GM12864 (cell line): ENCODE data around the gene SECISBP2.
A peak's percentile ranks its signal among the peaks of the same experiment; 100 is the strongest.
"Not testable (repeated sequence)": the region's sequence is repeated elsewhere in the genome, so short reads cannot be mapped to it uniquely, and the experiment has no call there.

ENCODE experiments used
- DNase-seq: peaks from one replicate; pipeline ENCODE4 v3.0.0-alpha.2; 2011; ENCODE audit warnings: low read depth
- H3K4me3 ChIP-seq: 2 replicates; pipeline ENCODE4 v1.5.1; 2011; ENCODE audit warnings: mild to moderate bottlenecking, low read depth, low read length, control low read depth
- CTCF ChIP-seq: IDR thresholded peaks from 2 replicates; pipeline ENCODE4 v1.5.1; 2011; ENCODE audit warnings: low read depth, mild to moderate bottlenecking, moderate library complexity, low read length, control low read depth, inconsistent platforms; ENCODE audit errors: missing control alignments

SECISBP2 gene

DNA sequence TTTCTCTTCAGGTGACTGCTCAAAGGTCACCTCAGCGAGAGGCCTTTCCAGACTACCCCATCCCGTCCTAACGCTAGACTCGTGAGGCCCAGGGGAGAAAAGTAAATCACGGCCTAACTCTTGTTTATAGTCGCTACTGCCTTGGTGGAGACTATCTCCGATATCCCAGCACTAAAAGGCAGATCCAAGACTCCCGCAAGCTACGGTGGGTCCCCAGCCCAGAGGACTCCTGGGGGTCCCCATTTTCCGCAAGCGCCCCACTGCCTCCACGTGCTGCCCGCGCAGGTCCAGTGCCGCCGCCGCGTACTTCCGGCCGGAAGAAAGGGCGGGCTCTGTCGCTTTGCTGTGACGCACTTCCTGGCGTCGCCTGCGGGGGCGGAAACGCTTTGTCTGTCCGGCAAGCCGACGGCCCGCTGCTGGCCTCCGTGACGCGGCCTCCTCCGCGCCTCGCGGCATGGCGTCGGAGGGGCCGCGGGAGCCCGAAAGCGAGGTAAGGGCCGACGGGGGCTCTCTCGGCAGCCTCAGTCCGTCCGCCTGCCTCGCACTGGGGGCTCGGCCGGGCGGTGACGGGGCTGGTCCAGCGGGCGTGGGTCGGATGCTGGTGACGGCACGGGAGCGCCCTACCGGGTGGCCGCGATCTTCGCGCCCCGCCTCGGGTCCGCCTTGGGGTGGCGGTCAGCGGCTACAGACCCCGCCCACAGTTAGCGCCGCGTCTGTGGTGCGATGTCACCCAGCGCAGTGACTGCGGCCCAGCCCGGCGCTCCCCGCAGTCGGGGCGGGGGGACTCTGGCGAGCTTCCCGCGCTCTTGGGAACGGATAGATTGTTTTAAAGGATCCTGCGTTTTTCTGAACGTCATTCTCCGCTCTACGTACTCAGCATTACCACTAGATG, at the start of gene SECISBP2:
Gene SECISBP2 (plus strand): TSS at position 378 of the 892 bp plus-strand sequence. CDS start 77 bp downstream, at position 455.
- TF ChIP-seq CTCF = peak; percentile 68
- H3K4me3 ChIP-seq = peak within 1 kb of the TSS; percentile 78
- DNase-seq = peak; percentile 85

DNA sequence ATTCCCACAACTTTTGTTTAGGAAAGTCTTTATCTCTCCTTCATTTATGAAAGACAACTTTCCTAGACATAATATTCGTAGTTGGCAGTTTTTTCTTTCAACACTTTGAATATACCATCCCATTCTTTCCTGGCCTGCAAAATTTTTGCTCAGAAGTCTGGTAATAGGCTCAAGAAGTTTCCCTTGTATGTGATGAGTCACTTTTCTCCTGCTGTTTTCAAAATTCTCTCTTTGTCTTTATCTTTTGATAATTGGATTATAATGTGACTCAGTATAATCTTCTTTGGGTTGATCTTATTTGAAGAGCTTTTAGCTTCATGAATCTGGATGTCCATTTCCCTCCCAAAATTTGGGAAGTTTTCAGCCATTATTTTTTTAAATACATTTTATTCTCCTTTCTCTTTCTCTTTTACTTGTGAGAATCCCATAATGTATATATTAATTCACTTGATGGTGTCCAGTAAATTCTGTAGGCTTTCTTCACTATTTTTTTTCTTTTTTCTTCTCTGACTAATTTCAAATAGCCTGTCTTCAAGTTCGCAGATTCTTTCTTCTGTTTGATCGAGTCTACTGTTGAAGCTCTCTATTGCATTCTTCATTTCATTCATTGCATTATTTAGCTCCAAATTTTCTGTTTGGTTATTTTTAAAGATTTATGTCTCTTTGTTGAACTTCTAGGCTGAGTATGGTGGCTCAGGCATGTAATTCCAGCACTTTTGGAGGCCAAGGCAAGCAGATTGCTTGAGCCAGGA, 44.6 kb upstream of the SECISBP2 start:
- DNase-seq = no peak
- no peak overlapping the region for H3K4me3 ChIP-seq
- TF ChIP-seq CTCF = no peak

- DNase-seq = no peak
- no peak for TF ChIP-seq CTCF
- no peak overlapping the region for H3K4me3 ChIP-seq
Measured at GRCh38 chr9:89274838-89275237, 43.5 kb upstream of the SECISBP2 start.

DNA sequence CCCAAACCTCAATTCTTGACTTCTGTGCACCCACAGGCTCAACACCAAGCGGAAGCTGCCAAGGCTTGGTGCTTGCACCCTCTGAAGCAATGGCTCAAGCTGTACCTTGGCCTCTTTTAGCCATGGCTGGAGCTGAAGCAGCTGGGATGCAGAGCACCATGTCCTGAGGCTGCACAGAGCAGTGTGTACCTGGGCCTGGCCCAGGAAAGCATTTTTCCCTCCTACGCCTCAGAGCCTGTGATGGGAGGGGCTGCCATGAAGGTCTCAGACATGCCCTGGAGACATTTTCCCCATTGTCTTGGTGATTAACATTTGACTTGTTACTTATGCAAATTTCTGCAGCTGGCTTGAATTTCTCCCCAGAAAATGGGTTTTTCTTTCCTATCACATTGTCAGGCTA, 42.3 kb upstream of the SECISBP2 start:
- not testable (repeated sequence) for DNase-seq, H3K4me3 ChIP-seq

- DNase-seq = no peak
- H3K4me3 ChIP-seq = no peak overlapping the region
- TF ChIP-seq CTCF = no peak
Measured at GRCh38 chr9:89277043-89277442, 41.3 kb upstream of the SECISBP2 start.

GRCh38 chr9:89277454-89277853, 40.8 kb upstream of the SECISBP2 start:
- no peak for TF ChIP-seq CTCF
- no peak for DNase-seq
- H3K4me3 ChIP-seq = no peak overlapping the region

DNA sequence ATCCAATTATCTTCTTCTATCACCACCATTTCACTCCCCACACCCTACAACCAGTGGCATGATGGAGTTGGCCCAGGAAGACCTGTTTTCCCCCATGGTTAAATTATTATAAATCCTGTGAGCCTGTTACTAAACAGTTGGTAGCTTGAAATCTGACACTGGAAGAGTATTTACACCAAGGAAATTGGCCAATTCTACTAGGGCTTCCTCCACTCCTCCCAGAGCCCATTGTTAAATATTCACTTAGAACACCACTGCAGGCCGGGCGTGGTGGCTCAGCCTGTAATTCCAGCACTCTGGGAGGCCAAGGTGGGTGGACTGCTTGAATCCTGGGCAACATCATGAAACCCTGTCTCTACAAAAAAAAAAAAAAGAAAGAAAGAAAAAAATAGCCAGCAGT, 39.7 kb upstream of the SECISBP2 start:
- no peak overlapping the region for H3K4me3 ChIP-seq
- no peak for DNase-seq
- TF ChIP-seq CTCF = no peak
